ENCODE measurements around the gene AFG3L2. TPM values are rescaled to one million over a fixed set of nuclear protein-coding genes. Genes with fewer than 3 reads are reported as not detected.

The AFG3L2 gene
- total and polyA plus RNA-seq, 10 of the 15 experiments (the other 5 are each of a cell fraction or from before 2014, with no cell fraction given) = 21.0 to 72.7 (median 57.7) TPM

- ChIA-PET SMC1A (ENCODE audit: uncharacterized antibody, unreplicated experiment) (no interaction called here), CTCF (no interaction called here), POLR2A (no interaction called here), RAD21 (ENCODE audit: unreplicated experiment) (no interaction called here)
- Histone ChIP-seq H4K20me1 (ENCODE audit: control insufficient read depth, insufficient read depth) (no peaks in the 10 kb centered on the region), H3K4me2 (ENCODE audit: control insufficient read depth, insufficient read depth) (no peak overlapping the region), H3K4me1 (ENCODE audit: control insufficient read depth, insufficient read depth, low read length) (no peaks in the 10 kb centered on the region), H3K27ac (ENCODE audit: control insufficient read depth, insufficient read depth) (no peak overlapping the region), H3K36me3 (ENCODE audit: control insufficient read depth in 2 of 2, insufficient read depth in 2 of 2, low read length in 1 of 2) (no peaks in the 10 kb centered on the region), H3K9me3 (replicated peaks; ENCODE audit: control insufficient read depth, insufficient read depth, low read length) (no peaks in the 10 kb centered on the region), H3K4me3 (no peak overlapping the region), H2AFZ (ENCODE audit: control insufficient read depth, low read depth, low read length) (no peak overlapping the region), H3K9ac (ENCODE audit: control insufficient read depth, insufficient read depth, low read length) (no peak overlapping the region), H3K27me3 (replicated peaks in 1 of 2; ENCODE audit: control insufficient read depth in 2 of 2, insufficient read depth in 2 of 2, low read length in 1 of 2) (peaks cover 0 to 3% of the 10 kb centered on the region in 2 experiments; a peak in 1 of 4 replicates), H3K79me2 (ENCODE audit: control insufficient read depth, insufficient read depth, low read length) (no peaks in the 10 kb centered on the region)
- FAIRE-seq (no peak), ATAC-seq (no peak), DNase-seq (ENCODE audit: low read depth, low spot score) (no peak)
- WGBS (ENCODE audit: insufficient coverage, insufficient replicate concordance, low lambda C conversion rate, missing lambda C conversion rate) = 62% methylated on average over 9 of the region's 9 CpGs
- intact Hi-C loops (cut with micrococcal nuclease; ENCODE audit: unreplicated experiment) = loop anchor here (10.0 kb wide), 1 partner anchor 138 kb away; no protein-coding TSS in a partner anchor
- in situ Hi-C loops (cut with MboI) = no loop called here
- TF ChIP-seq, protein P1, sequence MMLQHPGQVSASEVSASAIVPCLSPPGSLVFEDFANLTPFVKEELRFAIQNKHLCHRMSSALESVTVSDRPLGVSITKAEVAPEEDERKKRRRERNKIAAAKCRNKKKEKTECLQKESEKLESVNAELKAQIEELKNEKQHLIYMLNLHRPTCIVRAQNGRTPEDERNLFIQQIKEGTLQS (IDR thresholded peaks at IDR 0.05; ENCODE audit: borderline replicate concordance, extremely low read depth, low read depth, low read length) = no peak
- no peak for TF ChIP-seq NFIC (IDR thresholded peaks at IDR 0.05; ENCODE audit: low read depth, low read length)
- no peak for TF ChIP-seq ZNF687 (IDR thresholded peaks at IDR 0.05)
- TF ChIP-seq CTCF (IDR thresholded peaks at IDR 0.05 in 2 of 3, conservative IDR thresholded peaks at IDR 0.05 in 1 of 3; ENCODE audit: control insufficient read depth in 2 of 3, extremely low read depth in 1 of 3, insufficient read depth in 1 of 3, low read depth in 3 of 3, low read length in 3 of 3) = no peak
- TF ChIP-seq CHD2 (IDR thresholded peaks at IDR 0.05; ENCODE audit: borderline replicate concordance, low read depth, low read length) = no peak
- no peak for TF ChIP-seq TCF3 (IDR thresholded peaks at IDR 0.05; ENCODE audit: borderline replicate concordance, insufficient read depth, low read depth, low read length)
- no peak for TF ChIP-seq RAD51 (IDR thresholded peaks at IDR 0.05)
- TF ChIP-seq HDAC6 (IDR thresholded peaks at IDR 0.05; ENCODE audit: unreplicated experiment) = no peak
- no peak for TF ChIP-seq FOS (IDR thresholded peaks at IDR 0.05; ENCODE audit: borderline replicate concordance, extremely low read depth, insufficient read length)
- TF ChIP-seq RELB (IDR thresholded peaks at IDR 0.05; ENCODE audit: low read depth) = no peak
- no peak for TF ChIP-seq BRCA1 (IDR thresholded peaks at IDR 0.05; ENCODE audit: low read depth, low read length)
- TF ChIP-seq RELA (IDR thresholded peaks at IDR 0.05; ENCODE audit: borderline replicate concordance, partially characterized antibody) = no peak
- no TSS peak for BruUV-seq (replicated peaks)
Measured at GRCh38 chr18:12397254-12397653, 20.2 kb upstream of the AFG3L2 start.

All from GM12878 (cell line).